GM19351 (cell line): ENCODE measurements around the gene BCO1.
"Not testable (repeated sequence)": the region's sequence is repeated elsewhere in the genome, so short reads cannot be mapped to it uniquely, and the experiment has no call there.

Source experiments
- ATAC-seq: cut with Tn5 transposase; IDR thresholded peaks from one replicate; pipeline ENCODE4 v1.9.1; 2021; ENCODE audit warnings: mild to moderate bottlenecking, moderate library complexity; ENCODE audit not compliant: unreplicated experiment

Gene BCO1

GRCh38 chr16:81238296-81239011 is at the start of gene BCO1:
TSS of gene BCO1 (plus strand) at chr16:81238689. CDS start at chr16:81238909, 220 bp downstream.
- ATAC-seq = no peak

- ATAC-seq = no peak
Observed at GRCh38 chr16:81189100-81189664, 49.3 kb upstream of the BCO1 start.

GRCh38 chr16:81190667-81191066 is 47.8 kb upstream of the BCO1 start:
- no peak for ATAC-seq

- ATAC-seq = no peak
Observed at GRCh38 chr16:81195885-81196534, 42.5 kb upstream of the BCO1 start.

GRCh38 chr16:81198635-81199034 is 39.9 kb upstream of the BCO1 start:
- no peak for ATAC-seq

GRCh38 chr16:81201267-81201666 is 37.2 kb upstream of the BCO1 start:
- no peak for ATAC-seq

GRCh38 chr16:81204798-81205680 is 33.5 kb upstream of the BCO1 start:
- no peak for ATAC-seq

- no peak for ATAC-seq
Observed at GRCh38 chr16:81207076-81207475, 31.4 kb upstream of the BCO1 start.

- ATAC-seq = no peak
Observed at GRCh38 chr16:81210807-81211206, 27.7 kb upstream of the BCO1 start.

- ATAC-seq = no peak
Observed at GRCh38 chr16:81212830-81213465, 25.5 kb upstream of the BCO1 start.

GRCh38 chr16:81214745-81215166 is 23.7 kb upstream of the BCO1 start:
- no peak for ATAC-seq

GRCh38 chr16:81216114-81216513 is 22.4 kb upstream of the BCO1 start:
- no peak for ATAC-seq

- ATAC-seq = no peak
Observed at GRCh38 chr16:81216706-81217105, 21.8 kb upstream of the BCO1 start.

GRCh38 chr16:81219151-81219550 is 19.3 kb upstream of the BCO1 start:
- no peak for ATAC-seq

- ATAC-seq = no peak
Observed at GRCh38 chr16:81220349-81220748, 18.1 kb upstream of the BCO1 start.

- ATAC-seq = no peak
Observed at GRCh38 chr16:81221731-81222130, 16.8 kb upstream of the BCO1 start.

- ATAC-seq = no peak
Observed at GRCh38 chr16:81224824-81225223, 13.7 kb upstream of the BCO1 start.

- ATAC-seq = not testable (repeated sequence)
Observed at GRCh38 chr16:81225697-81226096, 12.8 kb upstream of the BCO1 start.

GRCh38 chr16:81227785-81228184 is 10.7 kb upstream of the BCO1 start:
- no peak for ATAC-seq

- no peak for ATAC-seq
Observed at GRCh38 chr16:81229811-81230210, 8.7 kb upstream of the BCO1 start.

- ATAC-seq = no peak
Observed at GRCh38 chr16:81231014-81231413, 7.5 kb upstream of the BCO1 start.
